ENCODE measurements around the gene TMEM169. TPM values are rescaled to one million over a fixed set of nuclear protein-coding genes. Genes with fewer than 3 reads are reported as not detected.

Gene TMEM169
- total RNA-seq, 6 experiments from 2014 or later: 0.09 to 0.25 (median 0.13) TPM; not detected in 3

- Mint-ChIP-seq H3K4me1 (ENCODE audit: low read depth) (peaks cover 55% of the 10 kb centered on the region), H3K36me3 (ENCODE audit: low read depth) (peaks cover 64% of the 10 kb centered on the region), H3K27me3 (ENCODE audit: insufficient read depth) (peaks cover 2% of the 10 kb centered on the region), H3K9me3 (no peaks in the 10 kb centered on the region), H3K4me3 (no peak overlapping the region), H3K27ac (0 out of 2 replicates have a peak overlapping the region, but pooled peaks have one; percentile 5)
- no peak for DNase-seq
- TF ChIP-seq, protein P1, sequence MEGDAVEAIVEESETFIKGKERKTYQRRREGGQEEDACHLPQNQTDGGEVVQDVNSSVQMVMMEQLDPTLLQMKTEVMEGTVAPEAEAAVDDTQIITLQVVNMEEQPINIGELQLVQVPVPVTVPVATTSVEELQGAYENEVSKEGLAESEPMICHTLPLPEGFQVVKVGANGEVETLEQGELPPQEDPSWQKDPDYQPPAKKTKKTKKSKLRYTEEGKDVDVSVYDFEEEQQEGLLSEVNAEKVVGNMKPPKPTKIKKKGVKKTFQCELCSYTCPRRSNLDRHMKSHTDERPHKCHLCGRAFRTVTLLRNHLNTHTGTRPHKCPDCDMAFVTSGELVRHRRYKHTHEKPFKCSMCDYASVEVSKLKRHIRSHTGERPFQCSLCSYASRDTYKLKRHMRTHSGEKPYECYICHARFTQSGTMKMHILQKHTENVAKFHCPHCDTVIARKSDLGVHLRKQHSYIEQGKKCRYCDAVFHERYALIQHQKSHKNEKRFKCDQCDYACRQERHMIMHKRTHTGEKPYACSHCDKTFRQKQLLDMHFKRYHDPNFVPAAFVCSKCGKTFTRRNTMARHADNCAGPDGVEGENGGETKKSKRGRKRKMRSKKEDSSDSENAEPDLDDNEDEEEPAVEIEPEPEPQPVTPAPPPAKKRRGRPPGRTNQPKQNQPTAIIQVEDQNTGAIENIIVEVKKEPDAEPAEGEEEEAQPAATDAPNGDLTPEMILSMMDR (IDR thresholded peaks at IDR 0.05): no peak
Observed at GRCh38 chr2:216119146-216119545, 37.4 kb downstream of the TMEM169 start.

GRCh38 chr2:216119986-216120385 is 38.3 kb downstream of the TMEM169 start:
- H3K27ac Mint-ChIP-seq: peak overlapping the region; percentile 19; the same call in 1 of the 2 replicates
- no peak for DNase-seq
- peaks cover 65% of the 10 kb centered on the region for H3K36me3 Mint-ChIP-seq (ENCODE audit: low read depth)
- H3K4me1 Mint-ChIP-seq (ENCODE audit: low read depth): peaks cover 56% of the 10 kb centered on the region
- no peak overlapping the region for H3K4me3 Mint-ChIP-seq
- no peaks in the 10 kb centered on the region; the same call in 1 of the 2 replicates for H3K27me3 Mint-ChIP-seq (ENCODE audit: insufficient read depth)
- TF ChIP-seq, protein P1 (IDR thresholded peaks at IDR 0.05): no peak
- H3K9me3 Mint-ChIP-seq: no peaks in the 10 kb centered on the region

GRCh38 chr2:216121255-216121654 is 39.5 kb downstream of the TMEM169 start:
- Mint-ChIP-seq H3K4me1 (ENCODE audit: low read depth) (peaks cover 43% of the 10 kb centered on the region), H3K36me3 (ENCODE audit: low read depth) (peaks cover 56% of the 10 kb centered on the region), H3K27me3 (ENCODE audit: insufficient read depth) (no peaks in the 10 kb centered on the region; the same call in 1 of the 2 replicates), H3K4me3 (no peak overlapping the region), H3K9me3 (no peaks in the 10 kb centered on the region), H3K27ac (no peak overlapping the region)
- TF ChIP-seq, protein P1 (IDR thresholded peaks at IDR 0.05): no peak
- no peak for DNase-seq

DNA sequence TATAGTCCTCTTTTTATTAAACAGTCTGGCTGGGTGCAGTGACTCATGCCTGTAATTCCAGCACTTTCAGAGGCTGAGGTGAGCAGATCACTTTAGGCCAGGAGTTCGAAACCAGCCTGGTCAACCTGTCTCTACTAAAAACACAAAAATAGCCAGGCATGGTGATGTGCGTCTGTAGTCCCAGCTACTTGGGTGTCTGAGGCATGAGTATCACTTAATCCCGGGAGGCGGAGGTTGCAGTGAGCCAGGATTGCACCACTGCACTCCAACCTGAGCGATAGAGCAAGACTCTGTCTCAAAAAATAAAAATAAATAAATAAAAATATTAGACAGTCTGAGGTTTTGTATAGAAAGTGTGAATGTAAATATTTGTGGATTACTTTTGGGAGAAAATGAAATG is 45.2 kb downstream of the TMEM169 start:
- no peaks in the 10 kb centered on the region for H3K27me3 Mint-ChIP-seq (ENCODE audit: insufficient read depth)
- DNase-seq: no peak
- H3K27ac Mint-ChIP-seq: no peak overlapping the region; the same call in 1 of the 2 replicates
- H3K9me3 Mint-ChIP-seq: no peaks in the 10 kb centered on the region
- TF ChIP-seq, protein P1 (IDR thresholded peaks at IDR 0.05): no peak
- H3K4me3 Mint-ChIP-seq: no peak overlapping the region
- peaks cover 24% of the 10 kb centered on the region for H3K36me3 Mint-ChIP-seq (ENCODE audit: low read depth)
- peaks cover 16% of the 10 kb centered on the region for H3K4me1 Mint-ChIP-seq (ENCODE audit: low read depth)

DNA sequence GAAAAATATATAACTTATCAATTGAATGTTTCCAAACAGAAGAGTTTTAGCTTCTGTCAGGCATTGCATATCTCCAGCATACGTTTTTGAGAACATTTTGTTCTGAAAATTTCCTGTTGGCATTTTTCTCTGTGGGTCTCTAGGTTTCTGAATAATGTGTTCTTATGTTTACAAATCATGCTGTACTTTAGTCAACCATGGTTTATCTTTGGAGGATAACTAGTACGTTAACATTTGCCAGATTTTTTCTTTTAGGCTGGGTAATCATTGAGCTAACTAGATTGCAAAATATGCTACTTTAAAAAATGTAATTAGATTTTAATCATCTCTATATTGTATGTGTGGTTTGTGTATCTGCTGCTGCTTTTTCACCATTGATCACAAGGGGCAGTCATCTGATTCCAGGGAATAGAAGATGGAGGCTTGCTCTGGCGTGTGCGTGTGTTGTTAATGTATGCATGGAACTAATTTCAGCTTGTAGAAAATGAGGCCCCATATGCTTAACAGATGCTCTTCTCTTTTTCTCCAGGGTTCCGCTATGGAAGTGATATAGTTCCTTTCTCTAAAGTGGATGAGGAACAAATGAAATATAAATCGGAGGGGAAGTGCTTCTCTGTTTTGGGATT is 48.7 kb downstream of the TMEM169 start:
- TF ChIP-seq, protein P1 (IDR thresholded peaks at IDR 0.05): no peak
- DNase-seq: no peak
- Mint-ChIP-seq H3K9me3 (no peaks in the 10 kb centered on the region), H3K27ac (no peak overlapping the region), H3K27me3 (ENCODE audit: insufficient read depth) (no peaks in the 10 kb centered on the region; the same call in 1 of the 2 replicates), H3K4me1 (ENCODE audit: low read depth) (peaks cover 14% of the 10 kb centered on the region), H3K4me3 (no peak overlapping the region), H3K36me3 (ENCODE audit: low read depth) (peaks cover 42% of the 10 kb centered on the region)

All from HFFc6 (cell line).